NCI-H1092 (cell line): ENCODE measurements around the gene ERG.

Experiments
- DNase-seq: peaks from one replicate; lab custom pipeline; 2025; lab: John Stamatoyannopoulos, UW

The ERG gene

GRCh38 chr21:38388647-38389353, 109.5 kb downstream of the ERG start:
- no peak for DNase-seq

DNA sequence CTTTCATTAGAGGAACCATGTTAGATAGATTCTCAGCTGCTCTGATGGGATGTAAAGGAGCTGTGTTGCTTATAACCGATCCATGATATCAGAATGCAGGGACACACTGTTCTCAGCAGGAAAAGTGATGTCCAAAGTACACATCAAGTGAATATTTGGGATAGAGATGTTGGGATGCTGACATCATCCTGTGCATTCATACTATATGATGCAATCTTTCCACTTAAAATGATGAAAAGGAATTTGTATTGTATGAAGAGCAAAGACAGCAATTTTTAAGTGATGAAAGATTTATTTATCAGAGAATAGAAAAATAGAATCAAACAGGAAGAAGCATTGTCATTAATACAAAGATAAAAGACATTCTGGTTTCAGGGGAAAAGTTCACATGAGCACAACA, 110.1 kb downstream of the ERG start:
- no peak for DNase-seq

GRCh38 chr21:38386967-38387366, 111.3 kb downstream of the ERG start:
- no peak for DNase-seq

- DNase-seq = no peak
Measured at GRCh38 chr21:38385427-38386175, 112.7 kb downstream of the ERG start.

DNA sequence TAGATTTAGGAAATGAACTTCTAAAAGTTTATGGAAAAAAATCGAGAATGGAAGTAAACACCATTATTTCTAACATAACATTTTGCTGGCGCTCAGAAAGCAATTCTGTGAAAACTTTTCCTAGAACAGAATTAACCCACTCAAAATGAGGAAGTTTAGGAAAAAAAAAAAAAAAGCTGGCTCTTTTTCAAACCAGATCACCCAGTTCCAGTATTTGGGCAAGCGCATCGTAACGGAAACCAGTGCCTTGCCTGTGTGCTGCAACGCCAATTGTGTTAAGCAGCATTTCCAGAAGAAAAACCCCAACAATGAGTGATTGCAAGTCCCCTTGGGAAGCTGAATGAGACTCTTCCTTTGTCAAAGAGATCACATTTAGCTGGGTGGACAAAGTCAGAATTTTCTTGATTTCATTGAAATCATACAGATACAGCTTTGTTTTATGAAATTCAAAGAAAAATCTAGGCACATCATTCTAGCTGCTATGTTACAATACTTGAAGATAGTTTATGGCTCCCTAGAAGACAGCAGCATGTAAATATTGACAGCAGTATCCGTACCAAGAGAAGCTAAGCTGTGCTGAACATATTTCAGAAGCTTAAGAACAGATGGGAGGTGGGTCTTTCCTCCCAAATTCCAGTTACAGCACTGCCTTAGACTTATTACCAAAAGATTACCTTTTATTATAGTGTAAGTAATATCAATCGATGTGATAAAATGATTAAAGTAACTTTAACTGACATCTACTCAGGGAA, 113.4 kb downstream of the ERG start:
- no peak for DNase-seq

- DNase-seq = no peak
Measured at GRCh38 chr21:38384238-38384560, 114.1 kb downstream of the ERG start.

GRCh38 chr21:38383411-38384237, 114.7 kb downstream of the ERG start:
- DNase-seq = no peak

DNA sequence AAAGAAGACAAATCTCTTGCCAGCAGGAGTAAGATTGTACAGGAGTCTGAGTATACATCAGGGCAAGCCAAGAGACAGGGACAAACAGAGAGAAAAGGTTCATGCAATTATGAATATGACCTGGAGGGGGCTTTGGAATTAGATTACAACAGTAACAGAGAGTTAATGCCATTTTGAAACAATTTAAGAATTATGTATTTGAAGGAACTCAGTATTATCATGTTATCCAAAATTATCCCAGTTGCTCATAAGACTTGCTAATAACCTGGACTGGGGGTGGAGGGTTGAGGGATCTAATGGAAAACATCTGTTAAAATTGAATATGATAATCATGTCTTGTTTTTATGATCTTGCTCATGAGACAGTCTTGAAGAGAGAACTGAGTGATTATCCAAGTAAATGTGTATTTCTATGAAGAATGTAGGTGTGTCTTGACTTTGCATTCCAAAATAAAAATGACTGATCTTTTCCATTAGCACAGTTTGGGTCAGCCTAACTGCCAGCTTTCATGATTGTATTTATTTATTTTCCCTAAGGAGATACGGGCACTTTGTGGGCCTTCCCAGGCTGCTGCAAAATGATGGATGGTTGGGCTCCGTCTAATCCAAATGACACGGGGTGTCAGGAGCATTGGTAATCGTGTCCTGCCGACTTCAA, 117.7 kb downstream of the ERG start:
- DNase-seq = no peak

DNA sequence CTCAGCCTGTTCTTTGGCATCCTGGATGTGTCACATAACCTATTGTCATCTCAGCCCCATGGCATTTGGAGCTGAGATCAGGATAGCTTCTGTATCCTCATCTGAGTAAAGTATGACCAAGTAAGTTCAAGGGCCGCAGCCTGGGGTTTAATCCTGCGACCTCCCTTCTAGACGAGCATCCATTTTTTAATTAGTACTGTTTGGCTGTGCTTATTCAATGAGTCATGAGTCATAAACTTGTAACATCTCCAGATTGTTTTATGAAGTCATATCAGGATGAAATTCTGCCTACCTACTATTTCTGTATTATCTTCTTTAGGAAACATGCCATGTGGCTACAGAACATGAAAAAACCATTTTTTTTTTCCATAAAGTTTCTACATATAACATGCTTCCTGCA, 119.1 kb downstream of the ERG start:
- no peak for DNase-seq

GRCh38 chr21:38377165-38378088, 120.8 kb downstream of the ERG start:
- DNase-seq = no peak

- DNase-seq = no peak
Measured at GRCh38 chr21:38376693-38377092, 121.6 kb downstream of the ERG start.

GRCh38 chr21:38376235-38376634, 122.0 kb downstream of the ERG start:
- no peak for DNase-seq

GRCh38 chr21:38367646-38368045, 130.6 kb downstream of the ERG start:
- no peak for DNase-seq

GRCh38 chr21:38365521-38365920, 132.8 kb downstream of the ERG start:
- no peak for DNase-seq

DNA sequence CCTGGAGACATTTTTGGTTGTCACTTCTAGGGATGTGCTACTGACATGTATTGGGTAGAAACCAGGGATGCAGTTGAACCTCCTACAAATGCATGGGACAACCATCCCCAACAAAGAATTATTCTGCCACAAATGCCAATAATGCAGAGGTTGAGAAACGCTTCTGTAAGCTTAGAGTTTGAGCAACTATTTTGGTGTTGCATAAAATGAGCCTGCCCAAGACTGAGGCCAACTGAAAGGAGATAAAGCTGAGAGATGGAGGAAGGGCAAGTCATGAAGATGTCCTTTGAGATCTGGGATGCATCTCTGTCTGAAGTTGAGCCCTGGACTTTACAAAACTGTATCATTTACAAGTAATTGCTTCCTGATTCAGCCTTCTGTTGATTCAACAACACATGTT, 134.6 kb downstream of the ERG start:
- DNase-seq = no peak

DNA sequence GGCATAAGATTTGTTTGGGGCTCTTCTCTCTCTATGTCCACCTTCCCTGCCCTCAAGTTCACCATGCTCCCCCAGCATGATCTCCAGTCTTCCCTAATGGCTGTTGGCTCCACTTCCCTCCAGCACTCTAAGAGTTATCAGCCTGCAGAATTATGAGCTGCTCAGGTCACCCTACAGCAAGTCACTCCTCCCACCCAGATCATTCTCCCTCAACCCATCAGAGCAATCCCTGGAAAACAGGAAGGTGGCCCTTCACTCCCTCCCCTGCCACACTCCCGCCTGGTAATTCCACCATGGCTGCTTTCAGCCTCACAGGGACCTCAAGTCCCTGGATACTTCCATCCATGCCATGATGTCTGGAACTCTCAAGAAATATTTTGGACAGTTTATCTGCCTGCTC, 137.0 kb downstream of the ERG start:
- no peak for DNase-seq

GRCh38 chr21:38359835-38360234, 138.4 kb downstream of the ERG start:
- DNase-seq = no peak

- DNase-seq = no peak
Measured at GRCh38 chr21:38359090-38359489, 139.2 kb downstream of the ERG start.

- DNase-seq = no peak
Measured at GRCh38 chr21:38358666-38359065, 139.6 kb downstream of the ERG start.

- DNase-seq = no peak
Measured at GRCh38 chr21:38358098-38358497, 140.2 kb downstream of the ERG start.
